D341Med (cell line): ENCODE data around the gene CHRNG.
"Not testable (repeated sequence)": the region's sequence is repeated elsewhere in the genome, so short reads cannot be mapped to it uniquely, and the experiment has no call there.

Experiments used
- DNase-seq: peaks from one replicate; pipeline ENCODE4 v3.0.0; 2012; ENCODE audit warnings: low spot score

The CHRNG gene

GRCh38 chr2:232545511-232546375, 6.3 kb downstream of the CHRNG start:
- DNase-seq, result no peak

GRCh38 chr2:232547991-232548390, 8.5 kb downstream of the CHRNG start:
- DNase-seq, result no peak

- no peak for DNase-seq
Measured at GRCh38 chr2:232549655-232550353, 10.3 kb downstream of the CHRNG start.

GRCh38 chr2:232550354-232551249, 11.1 kb downstream of the CHRNG start, which contains the start of the genes EIF4E2 and TIGD1:
EIF4E2 (plus strand) TSS chr2:232550689; CDS start chr2:232550725, 36 bp downstream.
TIGD1 (minus strand) TSS chr2:232550557; CDS start chr2:232549882, 675 bp downstream.
- DNase-seq, result peak; percentile 97

- no peak for DNase-seq
Measured at GRCh38 chr2:232551250-232551638, 11.8 kb downstream of the CHRNG start.

- no peak for DNase-seq
Measured at GRCh38 chr2:232551776-232552175, 12.3 kb downstream of the CHRNG start.

- DNase-seq, result no peak
Measured at GRCh38 chr2:232556426-232556825, 16.9 kb downstream of the CHRNG start.

- no peak for DNase-seq
Measured at GRCh38 chr2:232562515-232563151, 23.1 kb downstream of the CHRNG start.

GRCh38 chr2:232563580-232563979, 24.1 kb downstream of the CHRNG start:
- DNase-seq, result no peak

- DNase-seq, result no peak
Measured at GRCh38 chr2:232567721-232568120, 28.2 kb downstream of the CHRNG start.

- no peak for DNase-seq
Measured at GRCh38 chr2:232568161-232568560, 28.7 kb downstream of the CHRNG start.

- no peak for DNase-seq
Measured at GRCh38 chr2:232569541-232569940, 30.0 kb downstream of the CHRNG start.

GRCh38 chr2:232570481-232570880, 31.0 kb downstream of the CHRNG start:
- DNase-seq, result not testable (repeated sequence)

GRCh38 chr2:232571026-232571474, 31.6 kb downstream of the CHRNG start:
- DNase-seq, result no peak

- no peak for DNase-seq
Measured at GRCh38 chr2:232573042-232573441, 33.5 kb downstream of the CHRNG start.

- no peak for DNase-seq
Measured at GRCh38 chr2:232573771-232574435, 34.4 kb downstream of the CHRNG start.

GRCh38 chr2:232574674-232575403, 35.3 kb downstream of the CHRNG start:
- no peak for DNase-seq

- no peak for DNase-seq
Measured at GRCh38 chr2:232575404-232575746, 35.9 kb downstream of the CHRNG start.

GRCh38 chr2:232576995-232577394, 37.5 kb downstream of the CHRNG start:
- DNase-seq, result no peak

- no peak for DNase-seq
Measured at GRCh38 chr2:232577841-232578240, 38.3 kb downstream of the CHRNG start.
